ENCODE results near the gene TUBA1A.
"Not testable (repeated sequence)": the region's sequence is repeated elsewhere in the genome, so short reads cannot be mapped to it uniquely, and the experiment has no call there.

The TUBA1A gene

GRCh38 chr12:49200919-49201594, 12.2 kb upstream of the TUBA1A start:
- peak; percentile 79 to 87 for DNase-seq

DNA sequence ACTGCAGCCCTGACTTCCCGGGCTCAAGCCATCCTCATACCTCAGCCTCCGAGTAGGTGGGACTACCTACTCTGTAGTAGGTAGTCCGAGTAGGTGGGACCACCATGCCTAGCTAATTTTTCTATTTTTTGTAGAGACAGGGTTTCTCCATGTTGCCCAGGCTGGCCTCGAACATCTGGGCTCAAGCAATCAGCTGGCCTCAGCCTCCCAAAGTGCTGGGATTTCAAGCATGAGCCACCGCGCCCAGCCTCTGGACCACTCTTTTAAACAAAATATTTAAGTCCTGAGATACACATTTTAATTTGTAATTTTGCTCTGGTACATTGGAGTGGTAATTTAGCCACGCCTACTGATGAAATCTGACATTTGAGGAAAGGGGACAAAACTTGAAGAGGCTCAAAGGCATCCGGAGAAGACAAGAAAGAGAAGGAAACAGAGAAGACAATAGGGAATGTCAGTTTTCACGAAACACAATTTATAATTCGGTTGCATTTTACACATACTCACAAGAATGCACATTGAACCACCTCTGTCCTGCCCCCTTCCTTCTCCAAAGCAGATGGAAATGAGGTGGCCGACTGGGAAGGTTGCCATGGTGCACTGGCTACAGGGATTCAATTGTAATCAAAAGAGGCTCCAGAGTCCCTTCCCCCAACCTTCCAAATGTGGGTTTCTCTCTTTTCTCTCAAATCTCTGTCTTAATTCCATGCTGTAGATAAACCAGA, 9.7 kb upstream of the TUBA1A start:
- no peak for DNase-seq

- no peak for DNase-seq
These were observed 8.4 kb upstream of the TUBA1A start for GRCh38 chr12:49197256-49197655.

DNA sequence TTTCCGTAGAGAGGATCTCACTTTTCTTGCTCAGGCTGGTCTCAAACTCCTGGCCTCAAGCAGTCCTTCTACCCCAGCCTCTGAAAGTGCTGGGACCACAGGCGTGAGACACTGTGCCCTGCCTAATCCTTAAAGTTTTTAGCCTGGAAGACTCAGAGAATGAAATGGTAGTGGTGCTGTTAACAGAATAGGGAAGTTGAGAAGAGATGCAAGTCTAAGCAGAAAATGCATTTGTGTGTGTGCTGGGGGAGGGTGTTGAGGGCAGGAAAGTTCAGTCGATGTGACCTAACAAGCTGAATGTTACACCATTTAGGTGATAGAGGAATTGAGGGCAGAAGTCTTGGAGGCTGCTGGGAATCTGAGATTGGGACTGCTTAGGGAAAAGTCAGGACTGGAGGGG, 6.9 kb upstream of the TUBA1A start:
- DNase-seq = peak; percentile 65 to 69

- DNase-seq = not testable (repeated sequence)
These were observed 4.9 kb upstream of the TUBA1A start for GRCh38 chr12:49193746-49194145.

GRCh38 chr12:49191498-49191897, 2.6 kb upstream of the TUBA1A start:
- not testable (repeated sequence) for DNase-seq

- DNase-seq = no peak
These were observed 2.1 kb upstream of the TUBA1A start for GRCh38 chr12:49190974-49191373.

DNA sequence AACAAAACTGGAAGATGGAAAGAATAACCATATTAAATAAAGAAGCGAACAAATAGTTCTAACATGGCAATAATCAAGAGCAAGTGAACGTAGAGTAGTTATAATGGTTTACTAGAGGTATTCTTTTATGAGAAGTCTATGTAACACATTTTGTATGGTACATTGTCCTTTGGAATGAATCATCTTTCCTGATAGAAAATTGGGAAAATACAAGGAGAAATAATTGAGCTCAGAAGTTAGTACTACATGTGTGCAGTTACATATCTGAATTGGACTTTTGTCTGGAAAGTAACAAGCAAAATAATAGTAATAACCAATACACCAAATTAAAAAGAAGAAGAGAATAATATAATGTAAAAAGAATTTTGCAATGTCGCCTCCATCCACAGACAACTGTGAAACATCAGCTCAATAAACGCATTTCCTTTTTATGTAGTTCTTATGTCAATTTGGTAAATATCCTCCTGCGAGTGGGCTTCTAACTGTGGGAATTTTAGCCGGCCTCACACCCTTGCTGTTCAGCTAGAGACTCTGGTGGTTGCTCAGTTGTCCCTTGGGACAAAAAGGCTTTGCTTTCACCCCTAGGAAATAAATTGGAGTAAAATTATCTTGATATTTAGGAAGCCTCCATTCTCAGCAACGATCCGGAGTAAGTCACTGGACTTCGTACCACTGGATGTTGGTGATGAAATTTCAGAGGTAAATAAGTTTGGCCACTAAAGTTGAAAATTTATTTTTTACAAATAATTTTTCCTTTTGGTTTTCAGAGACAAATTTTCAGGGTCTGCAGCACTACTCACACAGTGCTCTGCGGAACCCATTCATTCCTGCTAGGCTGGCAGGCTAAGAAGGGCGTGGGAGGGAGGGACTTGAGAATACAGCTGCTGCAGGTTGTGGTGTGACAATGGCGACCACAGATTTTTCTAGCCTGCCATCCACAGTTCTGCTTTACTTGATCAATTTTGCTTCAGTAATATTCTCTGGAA, 1.1 kb upstream of the TUBA1A start:
- no peak for DNase-seq

DNA sequence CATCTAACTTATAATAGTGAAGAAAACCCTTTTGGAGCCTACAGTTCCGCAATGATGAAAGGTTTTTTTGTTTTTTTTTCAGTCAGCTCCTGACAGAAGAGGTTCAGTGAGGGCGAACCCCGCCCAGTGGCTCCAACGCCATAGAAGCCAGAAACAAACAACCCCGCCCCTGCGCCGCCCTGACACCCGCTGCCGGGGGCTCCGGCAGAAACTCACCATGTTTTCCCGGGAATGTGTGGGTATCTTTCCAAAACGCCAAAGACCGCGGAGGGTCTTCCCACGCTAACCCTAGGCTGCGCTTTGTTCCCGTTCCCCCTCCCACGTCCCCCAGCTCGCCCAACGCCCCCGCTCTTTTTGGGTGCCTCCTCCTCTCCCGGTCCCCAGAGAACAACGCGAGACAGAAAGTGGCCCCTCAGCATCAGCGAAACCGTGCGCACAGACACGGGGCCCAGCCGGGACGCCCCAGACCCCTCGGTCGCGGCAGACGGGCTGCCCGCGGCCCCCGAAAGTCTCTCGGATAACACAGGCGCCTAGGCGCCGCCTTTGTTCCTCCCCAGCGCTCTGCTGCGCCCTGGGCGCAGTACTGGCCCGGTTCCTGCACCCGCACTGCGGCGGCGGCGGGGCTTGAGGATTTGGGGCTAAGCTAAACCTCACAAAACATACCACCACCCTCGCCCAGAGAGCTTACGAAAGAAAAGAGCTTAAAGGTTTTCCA, 522 bp downstream of the TUBA1A start:
- peak; percentile 49 to 62 for DNase-seq

DNA sequence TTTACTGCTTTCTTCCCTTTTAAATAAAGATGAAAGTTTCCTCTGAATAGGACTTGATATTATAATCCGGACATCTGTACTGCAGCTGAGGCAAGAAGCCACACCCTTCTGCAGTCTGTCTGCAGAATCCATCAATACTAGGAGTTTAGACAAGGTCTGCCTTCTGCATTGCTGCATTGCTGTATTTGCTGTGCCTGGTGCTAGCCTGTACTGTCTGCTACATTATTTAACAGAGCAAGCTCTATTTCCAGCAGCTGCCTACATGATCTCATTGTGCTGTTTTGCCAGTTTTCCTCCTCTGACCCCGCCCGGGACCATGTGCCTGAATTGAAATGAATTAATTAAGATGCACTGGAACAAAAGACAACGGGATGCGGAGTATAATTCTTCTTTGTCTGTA, 1.7 kb downstream of the TUBA1A start:
- no peak for DNase-seq

GRCh38 chr12:49186307-49186706, 2.6 kb downstream of the TUBA1A start:
- DNase-seq = not testable (repeated sequence)

DNA sequence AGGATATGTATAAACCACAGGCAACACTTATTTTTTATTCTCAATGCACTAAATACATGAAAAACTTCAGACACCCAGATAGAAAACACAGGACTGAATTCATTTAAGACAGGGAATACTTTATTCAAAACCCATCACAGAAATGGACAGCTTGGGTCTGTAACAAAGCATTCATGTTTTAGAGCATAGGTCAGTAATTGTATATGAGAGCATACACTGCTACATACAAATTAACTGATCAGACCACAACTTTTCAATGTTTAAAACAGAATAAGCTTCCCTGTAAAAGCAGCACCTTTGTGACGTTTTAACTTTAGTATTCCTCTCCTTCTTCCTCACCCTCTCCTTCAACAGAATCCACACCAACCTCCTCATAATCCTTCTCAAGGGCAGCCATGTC, 4.2 kb downstream of the TUBA1A start:
- not testable (repeated sequence) for DNase-seq

DNA sequence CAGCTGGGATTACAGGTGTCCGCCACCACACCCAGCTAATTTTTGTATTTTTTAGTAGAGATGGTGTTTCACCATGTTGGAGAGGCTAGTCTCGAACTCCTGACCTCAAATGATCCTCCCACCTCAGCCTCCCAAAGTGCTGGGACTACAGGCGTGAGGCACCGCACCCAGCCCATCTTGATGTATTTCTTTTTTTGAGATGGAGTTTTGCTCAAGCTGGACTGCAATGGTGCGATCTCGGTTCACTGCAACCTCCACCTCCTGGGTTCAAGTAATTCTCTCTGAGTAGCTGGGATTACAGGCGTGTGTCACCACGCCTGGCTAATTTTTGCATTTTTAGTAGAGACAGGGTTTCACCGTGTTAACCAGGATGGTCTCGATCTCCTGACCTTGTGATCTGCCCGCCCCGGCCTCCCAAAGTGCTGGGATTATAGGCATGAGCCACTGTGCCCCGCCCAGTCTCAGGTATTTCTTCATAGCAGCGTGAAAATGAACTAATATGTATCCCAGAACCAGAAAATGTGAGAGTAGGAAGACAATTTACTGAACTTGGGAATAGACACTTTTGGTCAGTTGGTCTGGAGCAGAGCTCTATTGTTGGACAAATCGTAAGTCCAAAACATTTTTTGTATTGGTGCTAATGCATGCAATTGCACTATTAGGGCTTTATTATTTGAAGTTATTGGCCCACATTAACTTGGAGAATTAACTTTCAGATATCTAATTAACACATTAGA, 5.5 kb downstream of the TUBA1A start:
- DNase-seq = not testable (repeated sequence)

GRCh38 chr12:49174218-49174617, 14.7 kb downstream of the TUBA1A start:
- no peak for DNase-seq

DNA sequence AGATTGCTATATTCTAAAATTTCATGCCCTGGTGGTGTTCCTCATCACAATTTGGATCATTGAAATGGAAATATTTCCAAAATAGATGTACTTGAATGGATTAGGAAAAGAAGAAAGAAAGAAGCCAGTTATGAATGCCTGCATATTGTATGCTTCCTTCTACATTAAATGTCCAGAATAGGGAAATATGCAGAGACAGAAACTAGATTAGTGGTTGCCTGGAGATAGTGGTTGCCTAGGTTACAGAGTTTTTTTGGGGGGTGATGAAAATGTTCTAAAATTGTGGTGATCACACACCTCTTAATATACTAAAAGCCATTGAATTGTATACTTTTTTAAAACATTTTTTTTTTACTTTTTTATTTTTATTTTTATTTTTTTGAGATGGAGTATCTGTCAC, 18.0 kb downstream of the TUBA1A start:
- DNase-seq = no peak

DNA sequence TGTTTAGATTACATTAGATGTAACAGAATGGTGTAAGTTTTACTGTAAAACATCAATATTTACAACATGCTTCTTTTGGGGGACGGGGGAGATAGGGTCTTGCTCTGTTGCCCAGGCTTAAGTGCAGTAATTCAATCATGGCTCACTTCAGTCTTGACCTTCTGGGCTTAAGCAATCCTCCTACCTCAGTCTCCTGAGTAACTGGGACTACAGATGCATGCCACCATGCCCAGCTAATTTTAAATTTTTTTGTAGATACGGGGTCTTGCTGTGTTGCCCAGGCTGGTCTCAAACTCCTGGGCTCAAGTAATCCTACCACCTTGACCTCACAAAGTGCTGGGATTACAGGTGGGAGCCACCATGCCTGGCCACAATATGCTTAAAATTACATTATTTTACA, 23.8 kb downstream of the TUBA1A start:
- DNase-seq = no peak

- DNase-seq = not testable (repeated sequence)
These were observed 27.0 kb downstream of the TUBA1A start for GRCh38 chr12:49161901-49162300.

- peak; percentile 76 to 83 for DNase-seq
These were observed 27.6 kb downstream of the TUBA1A start for GRCh38 chr12:49161092-49161795.

GRCh38 chr12:49160399-49160798, 28.5 kb downstream of the TUBA1A start:
- DNase-seq = no peak

DNA sequence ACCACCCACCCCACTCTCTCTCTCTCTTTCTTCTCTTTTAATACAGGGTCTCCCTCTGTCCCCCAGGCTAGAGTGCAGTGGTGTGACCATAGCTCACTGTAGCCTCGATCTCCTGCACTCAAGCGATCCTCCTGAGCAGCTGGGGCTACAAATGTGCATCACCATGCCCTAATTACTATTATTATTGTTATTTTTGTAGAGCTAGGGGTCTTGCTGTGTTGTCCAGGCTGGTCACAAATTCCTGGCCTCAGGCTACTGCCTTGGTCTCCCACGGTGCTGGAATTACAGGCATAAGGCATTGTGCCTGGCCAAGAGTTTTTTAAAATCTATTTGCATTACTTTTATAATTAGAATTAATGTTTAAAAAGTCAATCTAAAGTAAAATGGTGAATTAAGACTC, 34.7 kb downstream of the TUBA1A start:
- DNase-seq = no peak

DNA sequence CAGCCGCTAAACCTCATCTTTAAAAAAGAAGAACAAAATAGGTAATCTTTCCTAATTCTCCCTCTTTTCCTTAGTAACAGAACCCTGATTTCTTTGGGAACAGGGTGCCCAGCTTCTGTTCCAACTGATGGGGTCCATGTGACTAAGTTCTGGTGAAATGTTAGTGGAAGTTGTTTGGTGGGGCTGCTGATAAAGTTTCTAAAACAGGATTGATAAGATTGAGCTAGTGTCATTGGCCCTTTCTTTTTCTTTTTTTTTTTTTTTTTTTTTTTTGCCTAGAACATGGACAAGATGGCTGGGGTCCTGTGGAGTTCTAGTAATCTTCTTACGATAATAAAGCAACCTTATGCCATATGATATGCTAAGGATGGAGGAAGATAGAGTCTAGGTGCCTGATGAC, 41.5 kb downstream of the TUBA1A start:
- no peak for DNase-seq
